Limb (tissue), 2 donors: ENCODE measurements around the gene CAPN8.
A peak's percentile ranks its signal among the peaks of the same experiment; 100 is the strongest.

ENCODE experiments used
- DNase-seq, 2 donors: peaks; one replicate each; pipeline ENCODE4 v3.0.0-alpha.2; 2016; ENCODE audit errors: extremely low spot score in 2 of 2

The CAPN8 gene

DNA sequence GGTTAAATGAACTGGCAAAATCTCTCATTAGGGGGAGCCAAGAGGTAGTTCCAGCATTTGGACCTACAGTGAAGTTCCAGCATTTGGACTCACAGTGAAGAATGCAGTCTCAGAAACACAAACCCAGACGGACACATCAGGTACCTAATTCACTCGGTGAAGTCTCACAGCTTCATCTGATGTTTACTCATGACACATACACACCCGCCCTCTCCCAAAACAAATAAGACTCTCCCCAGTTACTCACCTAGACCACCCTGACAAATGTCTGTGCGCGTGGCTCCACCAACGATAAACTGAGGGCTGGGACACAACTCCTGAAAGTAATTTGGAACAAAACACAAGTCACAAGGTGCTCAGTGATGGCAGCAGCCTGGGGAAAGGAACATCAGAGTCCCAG is 11.4 kb downstream of the CAPN8 start:
- DNase-seq: no peak

DNA sequence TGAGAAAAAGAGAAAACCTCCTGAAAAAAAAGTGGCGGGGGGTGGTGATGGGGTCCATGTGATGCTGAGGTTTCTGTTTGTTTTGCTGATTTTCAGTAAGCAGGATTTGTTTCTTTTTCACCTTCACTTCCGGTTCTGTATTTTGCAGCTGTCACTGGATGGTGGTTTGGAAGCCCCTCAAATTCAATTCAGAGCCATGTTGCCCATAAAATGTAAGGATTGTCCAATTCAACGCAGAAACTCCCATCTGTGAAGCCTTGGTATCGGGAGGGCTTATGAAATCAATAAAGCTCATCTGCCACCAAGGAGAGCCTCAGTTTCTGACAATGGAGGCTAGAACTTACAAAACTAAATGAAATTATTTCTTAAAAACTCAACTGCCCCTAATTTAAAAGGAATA is 12.1 kb downstream of the CAPN8 start:
- no peak for DNase-seq

DNA sequence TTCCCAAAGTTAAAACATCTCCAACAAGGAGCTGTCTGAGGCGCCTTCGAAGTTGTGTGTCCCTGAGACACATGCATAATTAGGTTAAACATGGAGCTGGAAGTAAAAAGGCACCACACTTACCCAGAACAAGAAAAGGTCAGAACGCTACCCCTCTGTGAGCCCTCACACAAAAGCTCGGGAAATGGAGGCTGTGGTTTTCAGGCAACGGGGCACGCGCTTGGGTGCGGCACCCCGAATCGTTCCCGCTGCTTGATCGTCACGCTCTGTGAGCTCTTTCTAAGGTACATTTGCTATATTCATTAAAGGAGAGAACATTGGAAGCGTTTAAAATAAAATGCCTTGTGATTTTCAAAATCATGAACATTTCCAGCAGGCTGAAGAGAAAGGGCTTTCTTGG is 12.5 kb downstream of the CAPN8 start:
- no peak for DNase-seq

DNA sequence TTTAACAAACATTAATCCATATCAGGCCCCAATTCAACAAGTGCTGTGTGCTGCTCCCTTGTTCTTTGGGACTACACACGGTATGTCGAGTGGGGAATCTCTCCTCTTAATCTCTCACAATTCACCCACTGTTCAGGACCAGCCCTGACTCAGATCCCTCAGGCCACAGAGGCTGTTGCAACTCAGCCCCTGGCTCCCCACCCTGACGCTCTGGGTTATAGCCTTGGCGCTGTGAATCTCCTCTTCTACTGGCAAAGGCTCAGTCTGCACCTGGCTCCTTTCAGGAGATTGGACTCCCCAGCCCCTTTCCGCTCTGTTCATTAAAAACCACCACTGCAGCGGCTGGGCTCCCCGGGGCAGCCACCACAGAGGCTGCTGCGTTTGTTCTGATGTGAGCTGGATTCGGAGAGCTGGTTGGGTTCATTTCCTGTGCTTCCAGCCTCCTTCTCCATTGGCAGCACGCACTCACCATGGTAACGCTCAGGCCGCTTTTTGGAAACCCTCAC is 13.0 kb downstream of the CAPN8 start:
- DNase-seq: peak; percentile 24 to 48

DNA sequence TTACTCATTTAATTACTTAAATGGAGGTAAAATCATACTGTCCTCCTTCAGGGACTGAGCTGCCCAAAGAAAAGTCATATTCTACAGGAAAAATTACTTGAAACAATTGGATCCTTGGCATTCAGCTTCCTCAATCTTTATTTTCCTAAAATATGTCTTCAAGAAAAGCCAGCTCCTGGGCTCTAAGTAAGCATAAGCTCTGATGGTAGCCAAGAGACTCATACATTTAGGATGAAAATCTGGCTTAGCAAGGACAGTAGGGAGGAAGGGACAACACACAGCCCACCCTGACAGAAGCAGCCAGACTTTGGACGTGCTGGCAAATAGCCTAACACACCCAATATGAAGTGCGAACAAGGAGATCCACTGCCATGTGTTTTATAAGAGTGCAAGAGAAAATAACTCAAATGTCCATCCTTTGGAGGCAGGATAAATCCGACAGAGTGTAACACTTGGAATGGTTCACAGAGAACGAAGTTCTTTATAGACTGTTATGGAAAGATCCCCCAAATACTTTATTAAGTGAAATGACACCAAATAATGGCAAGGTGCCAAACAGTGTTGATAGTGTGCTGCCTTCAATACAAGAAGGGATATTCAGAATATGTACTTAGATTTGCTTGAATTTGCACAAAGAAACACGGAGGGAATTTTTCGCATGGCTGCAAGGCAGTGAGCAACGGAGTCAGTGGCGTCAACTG is 14.1 kb downstream of the CAPN8 start:
- DNase-seq: no peak

DNA sequence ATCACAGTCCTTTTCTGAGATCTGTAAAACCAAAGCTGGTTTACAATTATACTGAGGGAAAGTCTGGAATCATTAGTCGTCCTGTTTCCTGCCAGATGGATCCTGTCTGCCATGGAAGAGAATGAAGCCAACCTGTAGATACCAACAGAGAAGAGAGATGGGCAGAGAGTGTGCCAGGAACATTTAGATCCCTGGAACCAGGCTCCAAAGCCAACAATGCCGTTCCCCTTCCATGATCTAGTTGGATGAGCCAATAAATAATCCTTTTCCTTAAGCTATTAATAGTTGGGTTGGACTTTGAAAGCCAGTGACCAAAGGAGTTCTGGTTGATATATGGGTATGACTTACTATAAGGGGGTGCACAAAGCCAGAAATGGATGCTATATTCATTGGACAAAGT is 15.0 kb downstream of the CAPN8 start:
- no peak for DNase-seq

DNA sequence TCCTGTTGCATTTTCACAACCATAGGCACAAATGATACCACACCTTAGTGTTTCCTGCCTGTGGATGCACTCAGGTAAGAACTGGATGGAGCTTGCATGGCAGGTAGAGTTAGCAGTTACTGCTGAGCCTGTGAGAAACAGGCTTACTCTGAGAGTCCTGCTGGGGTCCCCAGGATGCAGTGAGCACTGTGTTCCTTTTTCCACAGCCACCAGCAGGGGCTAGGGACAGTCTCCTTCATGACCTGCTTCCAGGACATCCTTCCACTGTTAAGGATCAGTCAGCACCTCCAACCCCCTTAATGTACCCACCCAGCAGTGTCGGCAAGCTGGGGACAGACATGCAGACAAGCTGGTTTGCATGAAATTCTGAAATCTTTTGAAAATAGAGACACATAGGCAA is 16.3 kb downstream of the CAPN8 start:
- no peak for DNase-seq

DNA sequence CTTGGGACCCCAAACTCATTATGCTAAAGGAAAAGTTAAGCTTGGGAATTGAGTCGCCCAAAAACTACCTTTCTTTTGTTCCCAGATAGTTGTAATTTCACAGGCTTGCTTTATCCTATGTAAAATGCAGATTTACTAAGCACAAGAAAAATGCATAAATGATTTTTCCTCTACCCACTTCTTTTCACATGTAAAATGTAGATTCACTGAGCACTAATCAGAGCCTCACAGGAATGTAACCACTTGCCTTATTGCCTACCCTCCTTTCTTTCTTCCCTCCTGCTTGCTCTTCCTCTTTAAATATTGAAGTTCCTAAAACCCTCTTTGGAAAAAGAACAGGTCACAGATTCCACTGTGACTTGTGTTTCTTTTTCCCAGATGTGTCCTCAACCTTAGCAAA is 18.3 kb downstream of the CAPN8 start:
- DNase-seq: no peak

DNA sequence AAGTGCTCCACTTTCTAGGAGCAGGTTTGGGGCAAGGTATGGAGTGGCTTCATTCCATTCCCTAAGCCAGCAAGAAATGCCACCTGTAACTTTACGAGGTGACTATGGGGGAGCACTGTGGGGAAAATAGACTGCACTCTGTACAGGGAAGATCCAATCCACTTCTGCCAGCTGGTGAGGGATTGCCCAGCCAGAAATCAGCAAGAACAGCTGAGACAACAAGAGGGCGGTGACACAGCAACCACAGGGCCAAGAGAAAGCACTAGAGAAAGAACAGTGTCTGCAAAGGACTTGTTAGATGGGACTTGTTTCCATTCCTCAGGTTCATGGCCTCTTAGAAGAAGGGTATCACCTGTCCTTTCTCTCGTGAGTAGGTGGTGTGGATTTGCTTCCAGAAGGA is 19.6 kb downstream of the CAPN8 start:
- no peak for DNase-seq

DNA sequence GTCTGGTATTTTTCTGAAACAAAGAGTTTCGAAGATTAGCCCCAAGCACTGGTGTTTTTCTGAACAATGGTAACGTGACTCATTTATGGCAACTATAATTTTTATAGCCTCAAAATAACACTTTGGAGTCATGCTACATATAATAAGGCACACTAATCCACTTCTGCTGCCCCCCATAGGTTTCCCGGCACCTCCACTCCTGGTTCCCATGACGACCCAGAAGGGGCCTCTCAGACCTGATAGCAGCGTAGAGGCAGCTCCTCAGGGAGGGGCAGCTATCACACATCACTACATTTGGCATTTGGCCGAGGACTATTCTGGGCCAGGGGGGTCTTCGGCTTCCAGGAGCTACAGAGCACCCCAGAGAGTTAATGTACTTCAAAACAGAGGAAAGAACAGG is 23.3 kb downstream of the CAPN8 start:
- no peak for DNase-seq

DNA sequence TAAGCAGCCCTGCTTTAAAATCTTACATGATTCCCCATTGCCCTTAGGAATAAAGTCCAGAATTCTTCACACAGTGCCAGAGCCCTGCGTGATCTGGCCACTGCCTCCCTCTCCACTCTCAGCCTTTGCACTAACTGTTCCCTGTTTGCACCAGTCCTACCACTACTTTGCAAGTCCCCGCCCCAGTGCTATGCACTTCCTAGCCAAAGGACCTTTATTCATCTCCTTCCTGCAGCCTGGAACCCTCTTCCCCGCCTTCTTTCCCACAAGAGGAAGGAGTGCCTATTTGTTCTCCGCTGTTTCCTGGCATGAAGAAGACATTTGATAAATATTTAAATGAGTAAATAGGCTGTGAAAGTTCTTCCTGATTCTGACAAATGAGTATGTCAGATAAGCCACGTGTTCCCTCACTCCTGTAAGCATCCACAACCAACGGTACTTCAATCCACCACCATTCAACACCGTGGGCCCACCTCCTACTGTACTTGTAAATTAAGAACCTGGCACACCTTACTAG is 23.9 kb downstream of the CAPN8 start:
- no peak for DNase-seq

DNA sequence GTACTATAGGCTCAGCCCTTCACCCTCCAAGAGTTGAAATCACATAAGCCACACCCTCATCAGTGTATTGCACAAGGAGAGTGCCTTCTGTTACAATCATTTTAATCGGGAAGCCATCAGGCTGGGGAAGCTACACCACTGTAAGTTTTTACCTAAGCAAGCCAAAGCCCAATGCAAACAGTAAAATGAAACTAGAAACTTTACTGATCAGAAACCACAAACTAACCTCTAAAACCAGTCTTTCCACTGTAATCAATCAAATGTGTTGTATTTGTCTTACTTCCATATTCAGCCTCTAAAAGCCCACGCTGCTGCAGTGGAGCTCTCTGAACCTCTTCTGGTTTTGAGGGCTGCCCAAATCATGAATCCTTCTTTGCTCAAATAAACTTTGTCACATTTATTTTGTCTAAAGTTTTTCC is 26.2 kb downstream of the CAPN8 start:
- DNase-seq: no peak

DNA sequence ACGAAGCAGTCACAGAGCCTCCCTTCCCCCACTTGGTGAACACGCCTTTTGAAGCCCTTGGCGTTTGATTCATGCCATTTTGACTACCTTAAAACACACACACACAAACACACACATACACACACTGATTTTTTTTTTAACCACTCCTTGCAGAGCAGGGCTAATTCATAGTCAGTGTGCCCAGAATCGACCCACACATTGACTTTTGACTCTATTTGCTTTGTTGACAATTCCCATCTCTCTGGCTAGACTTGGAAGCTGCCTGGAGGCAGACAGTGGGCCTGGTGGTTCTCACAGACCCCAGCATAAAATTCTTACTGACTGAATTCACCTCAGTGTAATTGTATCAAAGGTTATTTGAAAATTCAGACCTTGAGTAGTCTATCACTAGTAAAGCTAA is 30.3 kb downstream of the CAPN8 start:
- no peak for DNase-seq

DNA sequence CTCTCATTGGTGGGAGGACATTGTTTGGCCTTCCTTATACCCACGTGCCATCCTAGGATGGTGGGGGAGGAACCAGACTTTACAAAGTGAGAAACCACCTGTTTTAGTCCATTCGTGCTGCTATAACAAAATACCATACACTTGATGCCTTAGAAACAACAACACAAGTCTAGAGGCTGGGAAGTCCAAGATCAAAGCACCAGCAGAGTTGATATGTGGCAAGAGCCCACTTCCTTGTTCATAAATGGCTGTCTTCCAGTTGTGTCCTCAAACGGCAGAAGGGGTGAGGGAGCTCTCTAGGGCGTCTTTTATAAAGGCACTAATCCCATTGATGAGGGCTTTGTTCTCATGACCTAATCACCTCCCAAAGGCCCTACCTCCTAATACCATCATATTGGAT is 31.1 kb downstream of the CAPN8 start:
- DNase-seq: no peak

DNA sequence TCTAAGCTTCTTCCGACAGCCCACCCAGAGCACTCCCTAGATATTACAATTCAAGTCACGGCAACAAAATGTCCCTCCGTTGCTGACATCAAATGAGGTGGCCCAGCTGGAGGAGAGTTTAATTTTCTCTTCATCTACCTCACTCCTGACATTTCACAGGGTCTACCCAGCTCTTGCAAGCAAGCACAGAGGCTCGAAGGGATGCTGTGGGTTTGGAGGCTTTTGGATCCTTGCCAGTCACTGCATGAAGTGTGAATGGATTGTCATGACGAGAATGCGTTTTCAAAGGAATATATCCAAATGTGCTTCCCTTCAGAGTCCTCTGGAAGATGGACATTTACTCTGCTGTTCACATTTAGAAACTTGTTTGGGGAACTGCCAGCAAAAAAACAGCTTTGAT is 33.5 kb downstream of the CAPN8 start:
- no peak for DNase-seq

DNA sequence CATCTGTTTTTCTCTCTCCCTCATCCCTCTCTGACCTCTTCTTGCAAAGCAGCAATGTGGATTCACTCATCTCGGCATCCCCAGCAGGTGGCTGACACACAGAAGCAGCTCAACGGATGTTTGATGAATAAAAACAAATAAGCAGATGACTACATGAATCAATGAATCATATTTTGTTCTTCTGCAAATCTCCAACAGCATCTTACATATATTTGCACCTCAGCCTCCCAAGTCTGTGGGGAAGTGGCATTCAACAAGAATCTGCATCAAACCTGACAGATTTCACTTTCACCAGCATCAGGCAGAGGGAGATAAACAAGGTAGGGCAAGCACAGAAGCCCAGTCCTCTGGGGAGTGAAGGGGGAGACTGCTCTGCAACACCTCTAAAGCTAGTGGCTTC is 34.0 kb downstream of the CAPN8 start:
- DNase-seq: no peak

DNA sequence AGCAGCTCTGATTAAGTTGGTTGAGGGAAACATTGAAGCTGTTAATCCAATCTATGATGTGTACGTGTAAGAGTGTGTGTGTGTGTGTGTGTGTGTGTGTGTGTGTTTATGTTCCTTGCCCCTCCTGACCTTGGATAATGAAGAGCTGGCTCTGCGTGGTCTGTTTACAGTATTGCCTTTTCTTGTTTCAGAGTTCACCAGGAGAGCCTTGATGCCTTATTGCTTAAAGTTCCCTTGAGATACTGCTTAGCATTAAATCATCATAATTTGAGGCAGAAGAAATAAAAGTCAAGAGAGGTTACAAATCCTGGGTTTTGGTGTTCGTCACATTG is 36.4 kb downstream of the CAPN8 start:
- DNase-seq: no peak

DNA sequence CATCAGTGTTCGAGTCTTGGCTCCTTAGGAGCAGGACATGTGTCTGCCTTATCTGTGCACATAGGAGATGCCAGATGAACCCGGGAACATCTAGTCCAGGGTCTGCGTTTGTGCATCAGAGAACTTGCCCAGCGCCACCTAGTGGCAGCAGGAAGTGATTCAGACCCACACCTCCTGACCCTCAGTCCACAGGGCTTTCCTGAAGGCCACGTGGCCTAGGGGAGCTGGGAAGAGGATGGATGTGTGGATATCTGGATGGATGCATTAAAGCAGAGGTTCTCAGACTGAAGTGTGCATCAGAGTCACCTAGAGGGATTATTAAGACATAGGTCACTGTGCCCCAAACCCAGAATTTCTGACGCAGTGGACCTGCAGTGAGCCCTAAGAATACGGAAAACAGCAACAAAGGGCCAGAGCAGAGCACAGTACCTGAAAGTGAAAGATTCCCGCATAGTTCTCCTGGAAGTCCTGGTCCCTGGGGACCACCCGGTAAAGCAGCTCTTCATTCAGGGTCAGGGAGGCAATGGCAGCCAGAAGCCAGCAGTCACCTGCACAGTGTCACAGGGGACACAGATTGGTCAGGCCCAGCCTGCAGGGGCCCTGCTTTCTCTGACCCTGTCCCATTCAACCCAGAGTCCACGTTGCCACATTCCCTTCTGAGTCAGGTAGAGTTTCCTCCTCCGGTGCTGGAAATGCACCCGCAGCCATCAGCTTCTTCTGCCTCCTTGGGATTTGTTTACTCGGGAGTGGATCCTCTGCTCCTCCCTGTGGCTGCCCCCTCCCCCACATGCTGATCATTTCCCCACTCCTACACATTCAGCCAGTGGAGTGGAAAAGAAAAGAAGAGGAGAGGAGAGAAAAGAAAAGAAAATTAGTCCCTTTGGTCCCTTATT is 37.0 kb downstream of the CAPN8 start:
- DNase-seq: peak in 1 of 2 donors; percentile 50

DNA sequence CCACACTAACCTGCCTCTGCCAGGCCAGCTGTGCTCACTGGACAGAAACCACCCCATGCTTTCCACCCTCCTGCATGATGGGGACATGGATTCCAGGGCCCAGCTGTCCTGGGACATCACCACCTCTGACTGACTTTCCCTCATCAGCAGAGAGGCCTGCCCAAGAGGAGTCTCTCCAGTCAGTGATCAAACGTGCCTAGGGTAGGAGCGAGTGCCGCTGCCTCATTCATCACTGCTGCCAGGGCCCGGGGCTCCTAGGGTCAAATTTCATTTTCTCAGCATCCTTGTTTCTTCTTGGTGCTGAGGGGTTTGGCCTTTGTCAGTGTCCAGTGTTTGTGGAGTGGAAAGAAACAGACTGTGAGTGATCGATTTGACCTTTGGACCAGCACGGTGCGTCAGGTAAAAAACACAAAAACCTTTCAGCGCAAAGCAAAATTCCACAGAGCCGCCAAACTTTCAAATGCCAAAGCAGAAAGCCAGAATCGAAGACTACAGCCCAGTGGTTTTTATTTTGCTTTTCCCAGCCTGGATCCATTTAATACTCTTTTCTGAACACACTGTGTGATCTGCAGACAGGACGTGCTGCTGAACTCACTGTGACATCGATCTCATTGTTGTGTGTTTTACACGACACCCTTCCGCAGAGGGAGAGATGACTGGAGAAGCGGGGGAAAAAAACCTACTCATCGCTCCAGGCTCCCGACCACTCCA is 43.2 kb downstream of the CAPN8 start:
- no peak for DNase-seq

DNA sequence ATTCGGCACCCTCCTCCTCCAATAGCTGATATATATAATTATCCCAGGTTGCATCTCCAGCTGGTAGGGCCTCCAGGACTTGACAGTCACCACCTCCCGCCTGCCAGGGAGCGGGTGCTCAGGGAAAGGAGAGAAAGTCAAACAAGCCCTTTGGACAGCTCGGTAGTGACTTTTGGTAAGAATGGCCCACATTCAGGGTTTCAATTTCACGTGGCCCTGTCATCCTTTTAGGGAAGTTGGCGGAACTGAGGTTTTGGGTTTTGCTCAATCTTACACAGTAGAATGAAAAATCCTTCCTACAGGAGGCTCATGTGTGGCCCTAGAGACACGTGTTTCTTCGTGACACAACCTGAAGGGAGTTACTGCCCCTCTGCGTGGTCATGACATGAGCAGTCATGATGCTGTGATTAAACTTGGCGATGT is 44.2 kb downstream of the CAPN8 start:
- no peak for DNase-seq

DNA sequence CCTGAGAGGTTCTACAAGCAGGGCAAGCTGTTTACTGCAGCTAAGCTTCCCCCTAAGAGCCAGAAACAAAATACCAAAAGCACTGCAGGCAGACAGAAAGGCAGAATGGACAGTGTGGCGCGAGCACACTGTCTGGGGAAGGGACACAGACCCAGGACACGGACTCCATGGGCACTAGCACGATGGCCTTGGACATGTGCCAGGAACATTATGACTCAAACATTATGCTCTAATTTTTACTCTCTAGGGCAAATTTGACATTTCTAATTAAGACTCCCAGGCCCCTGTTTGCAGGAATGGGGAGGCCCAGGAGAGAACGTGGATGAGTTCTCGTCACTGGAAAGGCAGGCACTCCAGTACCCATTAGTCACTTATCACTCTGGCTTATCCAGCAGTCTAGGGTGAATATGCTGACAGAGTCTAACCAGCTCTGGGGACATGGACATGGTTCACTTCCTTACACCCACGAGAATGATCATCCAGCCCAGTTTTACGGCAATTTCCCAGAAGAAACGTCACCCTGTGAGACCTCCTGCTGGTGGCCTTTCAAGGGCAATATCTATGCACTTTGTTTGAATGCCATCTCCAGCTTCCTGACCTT is 45.1 kb downstream of the CAPN8 start:
- no peak for DNase-seq

DNA sequence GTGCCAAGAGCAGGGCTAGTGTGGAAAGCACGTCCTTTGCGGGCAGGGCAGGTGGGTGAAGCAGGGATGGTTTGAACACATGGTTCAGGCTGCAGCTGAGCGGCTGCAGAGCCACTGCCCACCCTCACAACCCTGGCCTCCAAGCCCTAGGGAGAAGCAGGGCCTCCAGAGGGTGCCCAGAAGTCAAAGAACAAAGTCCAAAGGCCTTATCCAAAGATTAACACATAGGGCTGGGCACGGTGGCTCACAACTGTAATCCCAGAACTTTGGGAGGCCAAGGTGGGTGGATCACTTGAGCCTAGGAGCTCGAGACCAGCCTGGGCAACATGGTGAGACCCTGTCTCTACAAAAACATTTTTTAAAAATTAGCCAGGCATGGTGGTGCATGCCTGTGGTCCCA is 46.8 kb downstream of the CAPN8 start:
- DNase-seq: no peak
